PC-3 (cell line): ENCODE measurements around the gene CHRNG. TPM values are rescaled to one million over a fixed set of nuclear protein-coding genes. Genes with fewer than 3 reads are reported as not detected.

ENCODE experiments used
- ATAC-seq: fragments of 200-7000 bp; cut with Tn5 transposase; 2 replicates; pipeline ENCODE4 v1.9.1; 2020; ENCODE audit warnings: mild to moderate bottlenecking, moderate library complexity
- BruUV-seq: library from RNA; stranded (reverse); fragments of 400-500 nt; replicated peaks from 2 replicates; lab custom pipeline; 2021; lab: Mats Ljungman, UMichigan
- CTCF ChIA-PET: fragments of 300-600 bp; sonication (Branson Sonifier 250); formaldehyde crosslinking; loops from one replicate; lab custom pipeline; 2022; ENCODE audit warnings: antibody characterized with exemption; lab: Charles Lee
- POLR2A ChIA-PET: fragments of 300-600 bp; sonication (Branson Sonifier 250); formaldehyde crosslinking; loops from one replicate; lab custom pipeline; 2022; ENCODE audit warnings: antibody characterized with exemption; ENCODE audit not compliant: unreplicated experiment; lab: Charles Lee
- DNase-seq: peaks from one replicate; pipeline ENCODE4 v3.0.0-alpha.2; 2015
- H2AFZ ChIP-seq: fragments of 300-600 bp; sonication (generic); 2 replicates; pipeline ENCODE4 v1.6.0; 2016; ENCODE audit warnings: antibody characterized with exemption, low read length
- H3F3A ChIP-seq: fragments of 300-600 bp; sonication (generic); one replicate; pipeline ENCODE4 v1.6.0; 2017; ENCODE audit warnings: antibody characterized with exemption, low read length, control low read depth, mild to moderate bottlenecking; ENCODE audit not compliant: unreplicated experiment
- H3K27ac ChIP-seq: fragments of 300-600 bp; sonication (generic); 2 replicates; pipeline ENCODE4 v1.5.1; 2016; ENCODE audit warnings: mild to moderate bottlenecking, low read length
- H3K27me3 ChIP-seq: fragments of 300-600 bp; sonication (generic); 2 replicates; pipeline ENCODE4 v1.6.1; 2016; ENCODE audit warnings: low read length, mixed read lengths
- H3K36me3 ChIP-seq: fragments of 300-600 bp; sonication (generic); 2 replicates; pipeline ENCODE4 v1.6.1; 2016; ENCODE audit warnings: low read depth, mixed run types, low read length, mixed read lengths
- H3K4me1 ChIP-seq: fragments of 300-600 bp; sonication (generic); 2 replicates; pipeline ENCODE4 v1.5.1; 2016; ENCODE audit warnings: low read length; ENCODE audit not compliant: insufficient read depth
- H3K4me2 ChIP-seq: fragments of 300-600 bp; sonication (generic); 2 replicates; pipeline ENCODE4 v1.6.0; 2016; ENCODE audit warnings: low read length
- H3K4me3 ChIP-seq: fragments of 300-600 bp; sonication (generic); 2 replicates; pipeline ENCODE4 v1.5.1; 2016; ENCODE audit warnings: mild to moderate bottlenecking, low read length, mixed read lengths
- H3K79me2 ChIP-seq: fragments of 300-600 bp; sonication (generic); 2 replicates; pipeline ENCODE4 v1.6.1; 2017; ENCODE audit warnings: low read length, mixed read lengths
- H3K9ac ChIP-seq: fragments of 300-600 bp; sonication (generic); 2 replicates; pipeline ENCODE4 v1.6.0; 2016; ENCODE audit warnings: mild to moderate bottlenecking, low read length
- H3K9me2 ChIP-seq: fragments of 300-600 bp; sonication (generic); replicated peaks from 2 replicates; pipeline ENCODE4 v1.6.1; 2016; ENCODE audit warnings: mixed run types, low read length, mixed read lengths
- H3K9me3 ChIP-seq: fragments of 300-600 bp; sonication (generic); 2 replicates; pipeline ENCODE4 v1.6.1; 2016; ENCODE audit warnings: low read length, mixed read lengths
- H4K20me1 ChIP-seq: fragments of 300-600 bp; sonication (generic); 2 replicates; pipeline ENCODE4 v1.6.1; 2016; ENCODE audit warnings: low read length, mixed read lengths
- CTCF ChIP-seq: fragments of 300-600 bp; sonication (generic); conservative IDR thresholded peaks from 2 replicates; pipeline ENCODE4 v1.5.1; 2017; ENCODE audit warnings: antibody characterized with exemption, low read depth, mild to moderate bottlenecking, low read length
- EZH2 ChIP-seq: fragments of 300-600 bp; sonication (generic); IDR thresholded peaks from one replicate; pipeline ENCODE4 v1.6.1; 2017; ENCODE audit warnings: antibody characterized with exemption, mild to moderate bottlenecking, low read length; ENCODE audit not compliant: unreplicated experiment
- EZH2phosphoT487 ChIP-seq: fragments of 300-600 bp; sonication (generic); IDR thresholded peaks from 2 replicates; pipeline ENCODE4 v1.6.1; 2018; ENCODE audit warnings: mild to moderate bottlenecking, antibody characterized with exemption, low read length, borderline replicate concordance
- intact Hi-C: fragments of 100-400 bp; cut with micrococcal nuclease; formaldehyde crosslinking; loops from 2 replicates; pipeline ENCODE4 v1.9.0; 2023
- total RNA-seq: library from RNA; depleted of rRNA; stranded (reverse); fragments of >200 nt; gene quantifications from 2 replicates; pipeline ENCODE4 v1.2.3, GENCODE V29; 2014; rRNA removed

Gene CHRNG
- total RNA-seq, 1 experiment from 2014 or later = not detected

- Histone ChIP-seq H3K9ac (peak overlapping the region; percentile 62), H3K4me1 (peaks cover 42% of the 10 kb centered on the region), H3K4me2 (peak overlapping the region; percentile 54), H2AFZ (peak overlapping the region; percentile 8; the same call in 1 of the 2 replicates), H3K36me3 (no peaks in the 10 kb centered on the region), H3K9me3 (no peaks in the 10 kb centered on the region), H3K79me2 (no peaks in the 10 kb centered on the region), H3K9me2 (no peaks in the 10 kb centered on the region), H3F3A (peaks cover 10% of the 10 kb centered on the region), H3K27me3 (no peaks in the 10 kb centered on the region), H3K27ac (peak overlapping the region; percentile 93), H3K4me3 (peak overlapping the region; percentile 6; the same call in 1 of the 2 replicates), H4K20me1 (no peaks in the 10 kb centered on the region)
- POLR2A ChIA-PET = interaction anchor here (1.0 to 1.2 kb wide), 2 partner anchors 25 to 42 kb away, joined by 3 to 5 read pairs; partner anchors contain the start of genes EIF4E2 and TIGD1
- intact Hi-C loops = loop anchor here (1.0 kb wide), 1 partner anchor 25 kb away; no protein-coding TSS in a partner anchor
- ATAC-seq = peak; percentile 76
- BruUV-seq = no TSS peak
- CTCF ChIA-PET = no interaction called here
- TF ChIP-seq CTCF (peak; percentile 44), EZH2 (no peak)
- DNase-seq = peak; percentile 90
Measured at GRCh38 chr2:232592772-232593395, 53.4 kb downstream of the CHRNG start.

GRCh38 chr2:232593982-232594381 lies 54.5 kb downstream of the CHRNG start:
- H4K20me1 ChIP-seq = no peaks in the 10 kb centered on the region
- no peaks in the 10 kb centered on the region for H3K9me2 ChIP-seq
- no peaks in the 10 kb centered on the region for H3K27me3 ChIP-seq
- intact Hi-C loops = loop anchor here (1.0 kb wide), 1 partner anchor 26 kb away; no protein-coding TSS in a partner anchor
- no peak overlapping the region for H3K4me2 ChIP-seq
- CTCF ChIA-PET = no interaction called here
- no peak for DNase-seq
- no peaks in the 10 kb centered on the region for H3K9me3 ChIP-seq
- BruUV-seq = no TSS peak
- H3K79me2 ChIP-seq = no peaks in the 10 kb centered on the region
- peaks cover 33% of the 10 kb centered on the region for H3K4me1 ChIP-seq
- H3K9ac ChIP-seq = peak overlapping the region; percentile 62; the same call in 1 of the 2 replicates
- ATAC-seq = no peak
- H3K36me3 ChIP-seq = no peaks in the 10 kb centered on the region
- H3K4me3 ChIP-seq = no peak overlapping the region
- peaks cover 10% of the 10 kb centered on the region for H3F3A ChIP-seq
- no peak overlapping the region for H2AFZ ChIP-seq
- POLR2A ChIA-PET = no interaction called here
- no peak for TF ChIP-seq EZH2
- no peak for TF ChIP-seq CTCF
- TF ChIP-seq EZH2phosphoT487 = no peak
- H3K27ac ChIP-seq = peak overlapping the region; percentile 93

Other genes starting within 250 kb of the CHRNG start
- gene ALPP, start 160.9 kb upstream of the CHRNG start, total RNA-seq = 8.6 and 14.4 TPM in 2 replicates
- gene ALPG, start 132.8 kb upstream of the CHRNG start, total RNA-seq = 0.12 and 0.18 TPM in 2 replicates
- not detected in 2 replicates for gene ALPI, start 83.5 kb upstream of the CHRNG start, total RNA-seq
- gene ECEL1, start 51.9 kb upstream of the CHRNG start, total RNA-seq = not detected in 2 replicates
- gene PRSS56, start 19.3 kb upstream of the CHRNG start, total RNA-seq = not detected in 2 replicates
- gene CHRND, start 13.5 kb upstream of the CHRNG start, total RNA-seq = not detected in 2 replicates
- 5.9 and 6.3 TPM in 2 replicates for gene TIGD1, start 10.9 kb downstream of the CHRNG start, total RNA-seq
- 53.9 and 55.1 TPM in 2 replicates for gene EIF4E2, start 11.0 kb downstream of the CHRNG start, total RNA-seq
- 0.07 TPM in 1 of 2 replicates, not detected in the other for gene EFHD1, start 93.9 kb downstream of the CHRNG start, total RNA-seq
- 41.3 and 56.2 TPM in 2 replicates for gene GIGYF2, start 157.6 kb downstream of the CHRNG start, total RNA-seq
- not detected in 2 replicates for gene KCNJ13, start 236.9 kb downstream of the CHRNG start, total RNA-seq